PC-3 (cell line): ENCODE data around the gene ZSCAN5A. TPM values are rescaled to one million over a fixed set of nuclear protein-coding genes. Genes with fewer than 3 reads are reported as not detected.

Experiments
- ATAC-seq: fragments of 200-7000 bp; cut with Tn5 transposase; 2 replicates; pipeline ENCODE4 v1.9.1; 2020; ENCODE audit warnings: mild to moderate bottlenecking, moderate library complexity
- BruUV-seq: library from RNA; stranded (reverse); fragments of 400-500 nt; replicated peaks from 2 replicates; lab custom pipeline; 2021; lab: Mats Ljungman, UMichigan
- CTCF ChIA-PET: fragments of 300-600 bp; sonication (Branson Sonifier 250); formaldehyde crosslinking; loops from one replicate; lab custom pipeline; 2022; ENCODE audit warnings: antibody characterized with exemption; lab: Charles Lee
- POLR2A ChIA-PET: fragments of 300-600 bp; sonication (Branson Sonifier 250); formaldehyde crosslinking; loops from one replicate; lab custom pipeline; 2022; ENCODE audit warnings: antibody characterized with exemption; ENCODE audit not compliant: unreplicated experiment; lab: Charles Lee
- DNase-seq: peaks from one replicate; pipeline ENCODE4 v3.0.0-alpha.2; 2015
- H2AFZ ChIP-seq: fragments of 300-600 bp; sonication (generic); 2 replicates; pipeline ENCODE4 v1.6.0; 2016; ENCODE audit warnings: antibody characterized with exemption, low read length
- H3F3A ChIP-seq: fragments of 300-600 bp; sonication (generic); one replicate; pipeline ENCODE4 v1.6.0; 2017; ENCODE audit warnings: antibody characterized with exemption, low read length, control low read depth, mild to moderate bottlenecking; ENCODE audit not compliant: unreplicated experiment
- H3K27ac ChIP-seq: fragments of 300-600 bp; sonication (generic); 2 replicates; pipeline ENCODE4 v1.5.1; 2016; ENCODE audit warnings: mild to moderate bottlenecking, low read length
- H3K27me3 ChIP-seq: fragments of 300-600 bp; sonication (generic); 2 replicates; pipeline ENCODE4 v1.6.1; 2016; ENCODE audit warnings: low read length, mixed read lengths
- H3K36me3 ChIP-seq: fragments of 300-600 bp; sonication (generic); 2 replicates; pipeline ENCODE4 v1.6.1; 2016; ENCODE audit warnings: low read depth, mixed run types, low read length, mixed read lengths
- H3K4me1 ChIP-seq: fragments of 300-600 bp; sonication (generic); 2 replicates; pipeline ENCODE4 v1.5.1; 2016; ENCODE audit warnings: low read length; ENCODE audit not compliant: insufficient read depth
- H3K4me2 ChIP-seq: fragments of 300-600 bp; sonication (generic); 2 replicates; pipeline ENCODE4 v1.6.0; 2016; ENCODE audit warnings: low read length
- H3K4me3 ChIP-seq: fragments of 300-600 bp; sonication (generic); 2 replicates; pipeline ENCODE4 v1.5.1; 2016; ENCODE audit warnings: mild to moderate bottlenecking, low read length, mixed read lengths
- H3K79me2 ChIP-seq: fragments of 300-600 bp; sonication (generic); 2 replicates; pipeline ENCODE4 v1.6.1; 2017; ENCODE audit warnings: low read length, mixed read lengths
- H3K9ac ChIP-seq: fragments of 300-600 bp; sonication (generic); 2 replicates; pipeline ENCODE4 v1.6.0; 2016; ENCODE audit warnings: mild to moderate bottlenecking, low read length
- H3K9me2 ChIP-seq: fragments of 300-600 bp; sonication (generic); replicated peaks from 2 replicates; pipeline ENCODE4 v1.6.1; 2016; ENCODE audit warnings: mixed run types, low read length, mixed read lengths
- H3K9me3 ChIP-seq: fragments of 300-600 bp; sonication (generic); 2 replicates; pipeline ENCODE4 v1.6.1; 2016; ENCODE audit warnings: low read length, mixed read lengths
- H4K20me1 ChIP-seq: fragments of 300-600 bp; sonication (generic); 2 replicates; pipeline ENCODE4 v1.6.1; 2016; ENCODE audit warnings: low read length, mixed read lengths
- CTCF ChIP-seq: fragments of 300-600 bp; sonication (generic); conservative IDR thresholded peaks from 2 replicates; pipeline ENCODE4 v1.5.1; 2017; ENCODE audit warnings: antibody characterized with exemption, low read depth, mild to moderate bottlenecking, low read length
- EZH2 ChIP-seq: fragments of 300-600 bp; sonication (generic); IDR thresholded peaks from one replicate; pipeline ENCODE4 v1.6.1; 2017; ENCODE audit warnings: antibody characterized with exemption, mild to moderate bottlenecking, low read length; ENCODE audit not compliant: unreplicated experiment
- EZH2phosphoT487 ChIP-seq: fragments of 300-600 bp; sonication (generic); IDR thresholded peaks from 2 replicates; pipeline ENCODE4 v1.6.1; 2018; ENCODE audit warnings: mild to moderate bottlenecking, antibody characterized with exemption, low read length, borderline replicate concordance
- intact Hi-C: fragments of 100-400 bp; cut with micrococcal nuclease; formaldehyde crosslinking; loops from 2 replicates; pipeline ENCODE4 v1.9.0; 2023
- total RNA-seq: library from RNA; depleted of rRNA; stranded (reverse); fragments of >200 nt; gene quantifications from 2 replicates; pipeline ENCODE4 v1.2.3, GENCODE V29; 2014

The ZSCAN5A gene
- total RNA-seq, 1 experiment from 2014 or later, result 23.7 TPM

- BruUV-seq, result TSS peak; percentile 84
- Histone ChIP-seq H3K9ac (peak overlapping the region; percentile 85), H4K20me1 (no peaks in the 10 kb centered on the region), H3K27ac (peak overlapping the region; percentile 81), H2AFZ (peak overlapping the region; percentile 91), H3K4me2 (peak overlapping the region; percentile 85), H3K36me3 (no peaks in the 10 kb centered on the region), H3F3A (no peaks in the 10 kb centered on the region), H3K4me1 (peaks cover 11% of the 10 kb centered on the region), H3K9me2 (no peaks in the 10 kb centered on the region), H3K79me2 (peaks cover 4% of the 10 kb centered on the region), H3K9me3 (no peaks in the 10 kb centered on the region), H3K4me3 (peak overlapping the region; percentile 72), H3K27me3 (peaks cover 7% of the 10 kb centered on the region; the same call in 1 of the 2 replicates)
- ChIA-PET POLR2A (interaction anchor here (0.6 kb wide), 2 partner anchors 145 to 668 kb away, joined by 4 read pairs; no protein-coding TSS in a partner anchor), CTCF (interaction anchor here (0.6 to 2.1 kb wide), 2 partner anchors 18 to 63 kb away, joined by 12 to 26 read pairs; no protein-coding TSS in a partner anchor)
- ATAC-seq (peak; percentile 90), DNase-seq (peak; percentile 99)
- intact Hi-C loops, result loop anchor here (1.0 kb wide), 1 partner anchor 174 kb away; the partner anchor contains the start of gene ZNF444
- TF ChIP-seq EZH2 (no peak), CTCF (no peak), EZH2phosphoT487 (no peak)
Measured at GRCh38 chr19:56315077-56315828, 614 bp upstream of the ZSCAN5A start.

DNA sequence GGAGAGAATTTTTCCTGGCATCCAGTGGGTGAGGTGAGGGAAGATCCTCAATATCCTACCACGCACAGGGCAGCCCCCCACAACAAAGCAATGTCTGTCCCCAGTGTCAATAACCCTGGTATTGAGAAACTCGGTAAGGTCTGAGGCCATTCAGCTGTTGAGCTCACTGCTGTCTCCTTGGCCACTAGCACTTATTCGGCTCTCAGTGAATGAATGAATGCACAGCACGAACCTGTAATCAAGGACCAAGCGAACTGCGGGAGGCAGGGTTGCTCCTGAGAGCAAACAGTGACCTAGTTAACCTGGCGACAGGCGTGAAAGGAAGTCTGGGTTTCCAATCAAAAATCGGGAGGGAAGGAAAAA, 640 bp downstream of the ZSCAN5A start:
- TSS peak; percentile 57 for BruUV-seq
- H2AFZ ChIP-seq, result peak overlapping the region; percentile 91
- H3K9ac ChIP-seq, result peak overlapping the region; percentile 85
- H3K9me2 ChIP-seq, result no peaks in the 10 kb centered on the region
- ATAC-seq (peak; percentile 1; the same call in 1 of the 2 replicates), DNase-seq (peak; percentile 18)
- H3K9me3 ChIP-seq, result no peaks in the 10 kb centered on the region
- H3K4me2 ChIP-seq, result peak overlapping the region; percentile 85
- H3K36me3 ChIP-seq, result peaks cover under 1% of the 10 kb centered on the region
- no peak for TF ChIP-seq EZH2
- no peak for TF ChIP-seq EZH2phosphoT487
- TF ChIP-seq CTCF, result no peak
- H4K20me1 ChIP-seq, result no peaks in the 10 kb centered on the region
- H3K27me3 ChIP-seq, result no peaks in the 10 kb centered on the region
- peaks cover 4% of the 10 kb centered on the region for H3K79me2 ChIP-seq
- peak overlapping the region; percentile 72 for H3K4me3 ChIP-seq
- CTCF ChIA-PET, result interaction anchor here (0.6 to 2.1 kb wide), 2 partner anchors 19 to 24 kb away, joined by 3 to 26 read pairs; no protein-coding TSS in a partner anchor
- H3K4me1 ChIP-seq, result peaks cover 11% of the 10 kb centered on the region
- intact Hi-C loops, result no loop called here
- H3F3A ChIP-seq, result no peaks in the 10 kb centered on the region
- peak overlapping the region; percentile 81 for H3K27ac ChIP-seq
- POLR2A ChIA-PET, result interaction anchor here (0.7 kb wide), 1 partner anchor 60 kb away, joined by 4 read pairs; no protein-coding TSS in a partner anchor
